ENCODE data around the gene STPG1. TPM values are rescaled to one million over a fixed set of nuclear protein-coding genes. Genes with fewer than 3 reads are reported as not detected.
A peak's percentile ranks its signal among the peaks of the same experiment; 100 is the strongest.

The STPG1 gene
- total and polyA plus RNA-seq, 9 of the 15 experiments (the other 6 are each of a cell fraction or from before 2014, with no cell fraction given), result 5.0 to 11.9 (median 8.3) TPM

GRCh38 chr1:24418898-24419628 is 5.5 kb upstream of the STPG1 start (continued):
- TF ChIP-seq RBBP5 (IDR thresholded peaks at IDR 0.05; ENCODE audit: borderline replicate concordance, insufficient read depth, low read length, poor library complexity, severe bottlenecking), result peak; percentile 49
- TF ChIP-seq, protein P1, sequence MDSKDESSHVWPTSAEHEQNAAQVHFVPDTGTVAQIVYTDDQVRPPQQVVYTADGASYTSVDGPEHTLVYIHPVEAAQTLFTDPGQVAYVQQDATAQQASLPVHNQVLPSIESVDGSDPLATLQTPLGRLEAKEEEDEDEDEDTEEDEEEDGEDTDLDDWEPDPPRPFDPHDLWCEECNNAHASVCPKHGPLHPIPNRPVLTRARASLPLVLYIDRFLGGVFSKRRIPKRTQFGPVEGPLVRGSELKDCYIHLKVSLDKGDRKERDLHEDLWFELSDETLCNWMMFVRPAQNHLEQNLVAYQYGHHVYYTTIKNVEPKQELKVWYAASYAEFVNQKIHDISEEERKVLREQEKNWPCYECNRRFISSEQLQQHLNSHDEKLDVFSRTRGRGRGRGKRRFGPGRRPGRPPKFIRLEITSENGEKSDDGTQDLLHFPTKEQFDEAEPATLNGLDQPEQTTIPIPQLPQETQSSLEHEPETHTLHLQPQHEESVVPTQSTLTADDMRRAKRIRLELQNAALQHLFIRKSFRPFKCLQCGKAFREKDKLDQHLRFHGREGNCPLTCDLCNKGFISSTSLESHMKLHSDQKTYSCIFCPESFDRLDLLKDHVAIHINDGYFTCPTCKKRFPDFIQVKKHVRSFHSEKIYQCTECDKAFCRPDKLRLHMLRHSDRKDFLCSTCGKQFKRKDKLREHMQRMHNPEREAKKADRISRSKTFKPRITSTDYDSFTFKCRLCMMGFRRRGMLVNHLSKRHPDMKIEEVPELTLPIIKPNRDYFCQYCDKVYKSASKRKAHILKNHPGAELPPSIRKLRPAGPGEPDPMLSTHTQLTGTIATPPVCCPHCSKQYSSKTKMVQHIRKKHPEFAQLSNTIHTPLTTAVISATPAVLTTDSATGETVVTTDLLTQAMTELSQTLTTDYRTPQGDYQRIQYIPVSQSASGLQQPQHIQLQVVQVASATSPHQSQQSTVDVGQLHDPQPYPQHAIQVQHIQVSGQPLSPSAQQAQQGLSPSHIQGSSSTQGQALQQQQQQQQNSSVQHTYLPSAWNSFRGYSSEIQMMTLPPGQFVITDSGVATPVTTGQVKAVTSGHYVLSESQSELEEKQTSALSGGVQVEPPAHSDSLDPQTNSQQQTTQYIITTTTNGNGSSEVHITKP (IDR thresholded peaks at IDR 0.05; ENCODE audit: partially characterized antibody), result peak; percentile 54
- TF ChIP-seq ARID2 (IDR thresholded peaks at IDR 0.05), result no peak; the same call in 1 of the 2 replicates
- TF ChIP-seq REST (IDR thresholded peaks at IDR 0.05; ENCODE audit: borderline replicate concordance), result no peak
- TF ChIP-seq REST (CRISPR knock-in tag; IDR thresholded peaks at IDR 0.05; ENCODE audit: low read depth), result 0 out of 2 replicates have a peak, but pooled peaks have one; percentile 23
- TF ChIP-seq NCOA6 (IDR thresholded peaks at IDR 0.05), result no peak
- TF ChIP-seq RFX1 (IDR thresholded peaks at IDR 0.05), result no peak
- TF ChIP-seq, protein P2, sequence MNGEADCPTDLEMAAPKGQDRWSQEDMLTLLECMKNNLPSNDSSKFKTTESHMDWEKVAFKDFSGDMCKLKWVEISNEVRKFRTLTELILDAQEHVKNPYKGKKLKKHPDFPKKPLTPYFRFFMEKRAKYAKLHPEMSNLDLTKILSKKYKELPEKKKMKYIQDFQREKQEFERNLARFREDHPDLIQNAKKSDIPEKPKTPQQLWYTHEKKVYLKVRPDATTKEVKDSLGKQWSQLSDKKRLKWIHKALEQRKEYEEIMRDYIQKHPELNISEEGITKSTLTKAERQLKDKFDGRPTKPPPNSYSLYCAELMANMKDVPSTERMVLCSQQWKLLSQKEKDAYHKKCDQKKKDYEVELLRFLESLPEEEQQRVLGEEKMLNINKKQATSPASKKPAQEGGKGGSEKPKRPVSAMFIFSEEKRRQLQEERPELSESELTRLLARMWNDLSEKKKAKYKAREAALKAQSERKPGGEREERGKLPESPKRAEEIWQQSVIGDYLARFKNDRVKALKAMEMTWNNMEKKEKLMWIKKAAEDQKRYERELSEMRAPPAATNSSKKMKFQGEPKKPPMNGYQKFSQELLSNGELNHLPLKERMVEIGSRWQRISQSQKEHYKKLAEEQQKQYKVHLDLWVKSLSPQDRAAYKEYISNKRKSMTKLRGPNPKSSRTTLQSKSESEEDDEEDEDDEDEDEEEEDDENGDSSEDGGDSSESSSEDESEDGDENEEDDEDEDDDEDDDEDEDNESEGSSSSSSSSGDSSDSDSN (IDR thresholded peaks at IDR 0.05; ENCODE audit: borderline replicate concordance in 1 of 2, low read depth in 2 of 2, low read length in 2 of 2), result 0 out of 4 replicates have a peak, but pooled peaks of 1 of the 2 experiments have one; percentile 65
- TF ChIP-seq ZNF347 (CRISPR knock-in tag; IDR thresholded peaks at IDR 0.05; ENCODE audit: low read depth), result no peak
- 0 out of 2 replicates have a peak, but pooled peaks have one; percentile 12 for TF ChIP-seq ZNF436 (CRISPR knock-in tag; IDR thresholded peaks at IDR 0.05)
- TF ChIP-seq ZFP1 (CRISPR knock-in tag; IDR thresholded peaks at IDR 0.05), result no peak
- TF ChIP-seq ATF7 (IDR thresholded peaks at IDR 0.05), result peak; percentile 58
- 0 out of 2 replicates have a peak, but pooled peaks have one; percentile 50 for TF ChIP-seq HLTF (IDR thresholded peaks at IDR 0.05)
- peak; percentile 32 for TF ChIP-seq NCOA4 (IDR thresholded peaks at IDR 0.05; ENCODE audit: partially characterized antibody)
